ENCODE measurements around the gene UNCX.
"Not testable (repeated sequence)": the region's sequence is repeated elsewhere in the genome, so short reads cannot be mapped to it uniquely, and the experiment has no call there.

UNCX gene

DNA sequence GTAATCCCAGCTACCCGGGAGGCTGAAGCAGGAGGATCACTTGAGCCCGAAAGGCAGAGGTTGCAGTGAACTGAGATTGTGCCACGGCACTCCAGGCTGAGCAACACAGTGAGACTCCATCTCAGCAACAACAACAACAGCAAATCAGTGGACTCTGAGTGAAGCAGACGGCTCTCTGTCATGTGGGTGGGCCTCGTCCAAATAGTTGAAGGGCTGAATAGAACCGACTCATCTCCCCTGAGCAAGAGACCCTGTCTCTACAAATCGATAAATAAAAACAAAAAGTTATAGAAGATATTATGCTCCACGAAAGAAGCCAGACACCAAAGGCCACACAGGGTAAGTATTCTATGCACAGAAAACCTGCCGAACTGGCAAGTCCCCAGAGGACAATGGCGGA lies 45.9 kb downstream of the UNCX start:
- TF ChIP-seq CTCF (IDR thresholded peaks at IDR 0.05; ENCODE audit: low read length, missing control alignments), result no peak
- no peak for DNase-seq (ENCODE audit: low read depth)
- no peak overlapping the region for H3K4me3 ChIP-seq (replicated peaks; ENCODE audit: low read depth, low read length)

DNA sequence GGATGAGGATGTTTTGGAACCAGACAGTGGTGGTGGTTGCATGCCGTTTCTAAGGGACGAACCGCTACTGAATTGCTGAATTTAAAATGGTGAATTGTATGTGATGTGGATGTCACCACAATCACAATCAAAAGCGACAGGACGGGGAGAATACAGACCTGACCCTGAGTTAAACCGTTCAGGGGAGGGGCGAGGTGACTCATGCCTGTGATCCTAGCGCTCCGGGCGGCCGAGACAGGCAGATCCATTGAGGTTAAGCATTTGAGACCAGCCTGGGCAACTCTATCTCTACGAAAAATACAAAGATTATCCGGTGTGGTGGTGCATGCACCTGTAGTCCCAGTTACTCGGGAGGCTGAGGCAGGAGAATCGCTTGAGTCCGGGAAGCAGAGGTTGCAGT lies 46.4 kb downstream of the UNCX start:
- H3K4me3 ChIP-seq (replicated peaks; ENCODE audit: low read depth, low read length), result no peak overlapping the region
- DNase-seq (ENCODE audit: low read depth), result no peak
- TF ChIP-seq CTCF (IDR thresholded peaks at IDR 0.05; ENCODE audit: low read length, missing control alignments), result no peak

DNA sequence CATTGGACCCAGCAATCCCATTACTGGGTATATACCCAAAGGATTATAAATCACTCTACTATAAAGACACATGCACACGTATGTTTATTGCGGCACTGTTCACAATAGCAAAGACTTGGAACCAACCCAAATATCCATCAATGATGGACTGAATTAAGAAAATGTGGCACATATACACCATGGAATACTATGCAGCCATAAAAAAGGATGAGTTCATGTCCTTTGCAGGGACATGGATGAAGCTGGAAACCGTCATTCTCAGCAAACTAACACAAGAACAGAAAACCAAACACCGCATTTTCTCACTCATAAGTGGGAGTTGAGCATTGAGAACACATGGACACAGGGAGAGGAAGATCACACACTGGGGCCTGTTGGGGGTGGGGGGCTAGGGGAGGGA lies 47.2 kb downstream of the UNCX start:
- H3K4me3 ChIP-seq (replicated peaks; ENCODE audit: low read depth, low read length); DNase-seq (ENCODE audit: low read depth): not testable (repeated sequence)

DNA sequence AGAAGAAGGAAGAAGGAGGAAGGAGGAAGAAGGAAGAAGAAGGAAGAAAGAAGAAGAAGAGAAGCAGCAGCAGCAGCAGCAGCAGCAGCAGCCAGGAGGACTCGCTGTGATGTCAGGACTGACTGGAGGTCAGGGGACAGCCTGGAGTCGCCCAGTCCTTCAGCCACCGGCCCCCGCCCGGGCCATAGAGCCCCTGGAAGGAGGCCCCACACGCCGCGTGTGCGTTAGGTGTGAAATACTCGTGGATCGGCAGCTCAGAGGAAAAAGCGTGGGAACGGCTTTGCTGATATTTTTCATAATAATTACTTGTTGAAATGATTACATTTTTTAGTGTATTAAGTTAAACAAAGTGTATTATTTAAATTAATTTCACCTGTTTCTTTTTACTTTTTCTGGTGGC lies 48.4 kb downstream of the UNCX start:
- no peak for DNase-seq (ENCODE audit: low read depth)
- TF ChIP-seq CTCF (IDR thresholded peaks at IDR 0.05; ENCODE audit: low read length, missing control alignments), result no peak
- no peak overlapping the region for H3K4me3 ChIP-seq (replicated peaks; ENCODE audit: low read depth, low read length)

GRCh38 chr7:1282679-1283078 lies 50.0 kb downstream of the UNCX start:
- no peak for DNase-seq (ENCODE audit: low read depth)
- TF ChIP-seq CTCF (IDR thresholded peaks at IDR 0.05; ENCODE audit: low read length, missing control alignments), result no peak
- no peak overlapping the region for H3K4me3 ChIP-seq (replicated peaks; ENCODE audit: low read depth, low read length)

DNA sequence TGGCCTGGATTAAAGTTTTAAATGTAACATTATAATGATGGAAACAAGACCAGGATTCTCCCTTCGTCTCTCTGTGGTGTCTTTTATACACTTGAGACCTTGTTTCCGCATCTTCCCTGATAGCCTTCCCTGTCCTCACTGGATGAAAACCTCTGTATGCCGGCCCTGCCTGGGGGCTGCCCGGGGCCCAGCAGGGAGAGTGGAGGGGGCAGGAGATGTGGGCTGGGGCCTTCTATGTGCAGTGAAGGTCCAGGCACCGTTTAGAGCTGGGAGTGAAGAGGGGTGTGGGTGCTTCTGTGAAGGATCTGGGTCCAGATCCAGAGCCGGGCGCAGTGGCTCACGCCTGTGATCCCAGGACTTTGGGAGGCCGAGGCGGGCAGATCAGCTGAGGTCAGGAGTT lies 50.7 kb downstream of the UNCX start:
- DNase-seq (ENCODE audit: low read depth), result no peak
- H3K4me3 ChIP-seq (replicated peaks; ENCODE audit: low read depth, low read length), result no peak overlapping the region
- no peak for TF ChIP-seq CTCF (IDR thresholded peaks at IDR 0.05; ENCODE audit: low read length, missing control alignments)

- TF ChIP-seq CTCF (IDR thresholded peaks at IDR 0.05; ENCODE audit: low read length, missing control alignments), result no peak
- no peak overlapping the region for H3K4me3 ChIP-seq (replicated peaks; ENCODE audit: low read depth, low read length)
- no peak for DNase-seq (ENCODE audit: low read depth)
These were observed 51.5 kb downstream of the UNCX start for GRCh38 chr7:1283941-1284742.
